Activated CD4-positive, alpha-beta T cell treated with anti-CD3 and anti-CD28 coated beads for 48 hours (primary cell): ENCODE measurements around the gene ATP5PB.

ENCODE experiments used
- DNase-seq: peaks from one replicate; pipeline ENCODE4 v3.0.0-alpha.2; 2020

ATP5PB gene

GRCh38 chr1:111446967-111447892 lies 2.0 kb upstream of the ATP5PB start:
- no peak for DNase-seq

GRCh38 chr1:111448482-111448917 lies 764 bp upstream of the ATP5PB start:
- peak; percentile 43 for DNase-seq

GRCh38 chr1:111449703-111450017 lies 396 bp downstream of the ATP5PB start:
- no peak for DNase-seq

GRCh38 chr1:111450185-111450584 lies 921 bp downstream of the ATP5PB start:
- DNase-seq: no peak

- no peak for DNase-seq
Observed at GRCh38 chr1:111452581-111452980, 3.3 kb downstream of the ATP5PB start.

GRCh38 chr1:111453706-111454105 lies 4.4 kb downstream of the ATP5PB start:
- no peak for DNase-seq

- DNase-seq: no peak
Observed at GRCh38 chr1:111454859-111455641, 5.8 kb downstream of the ATP5PB start.

GRCh38 chr1:111455642-111456031 lies 6.4 kb downstream of the ATP5PB start:
- DNase-seq: no peak

- DNase-seq: no peak
Observed at GRCh38 chr1:111461765-111462164, 12.5 kb downstream of the ATP5PB start.

- no peak for DNase-seq
Observed at GRCh38 chr1:111462370-111463028, 13.2 kb downstream of the ATP5PB start.

GRCh38 chr1:111463029-111463683 lies 13.9 kb downstream of the ATP5PB start:
- DNase-seq: no peak

GRCh38 chr1:111465754-111466153 lies 16.5 kb downstream of the ATP5PB start:
- DNase-seq: no peak

GRCh38 chr1:111466480-111466879 lies 17.2 kb downstream of the ATP5PB start:
- DNase-seq: no peak

GRCh38 chr1:111467865-111468716 lies 18.8 kb downstream of the ATP5PB start:
- DNase-seq: no peak

GRCh38 chr1:111468717-111469100 lies 19.4 kb downstream of the ATP5PB start:
- no peak for DNase-seq

GRCh38 chr1:111469539-111469938 lies 20.3 kb downstream of the ATP5PB start:
- DNase-seq: no peak

- DNase-seq: no peak
Observed at GRCh38 chr1:111470596-111470995, 21.3 kb downstream of the ATP5PB start.

- peak; percentile 68 for DNase-seq
Observed at GRCh38 chr1:111471012-111471411, 21.7 kb downstream of the ATP5PB start.

- DNase-seq: no peak
Observed at GRCh38 chr1:111471538-111471937, 22.3 kb downstream of the ATP5PB start.

GRCh38 chr1:111474106-111474505 lies 24.8 kb downstream of the ATP5PB start:
- no peak for DNase-seq

- DNase-seq: no peak
Observed at GRCh38 chr1:111474521-111474920, 25.3 kb downstream of the ATP5PB start.

- peak; percentile 65 for DNase-seq
Observed at GRCh38 chr1:111475701-111476100, 26.4 kb downstream of the ATP5PB start.
